Ascending aorta (tissue), 2 donors: ENCODE data around the gene DECR2. TPM values are rescaled to one million over a fixed set of nuclear protein-coding genes. Genes with fewer than 3 reads are reported as not detected.

ENCODE experiments used
- DNase-seq, 2 donors: peaks; one replicate each; pipeline ENCODE4 v3.0.0-alpha.2; 2019; ENCODE audit warnings: low spot score in 2 of 2
- H3K27ac ChIP-seq, 2 donors: fragments of 200-600 bp; sonication (generic); one replicate each; pipeline ENCODE4 v1.5.1; 2016 to 2017; ENCODE audit warnings: mild to moderate bottlenecking in 1 of 2
- H3K27me3 ChIP-seq: fragments of 200-600 bp; sonication (generic); one replicate; pipeline ENCODE4 v1.5.1; 2017
- H3K36me3 ChIP-seq, 2 donors: fragments of 200-600 bp; sonication (generic); one replicate each; pipeline ENCODE4 v1.5.1; 2016
- H3K4me1 ChIP-seq, 2 donors: fragments of 200-600 bp; sonication (generic); one replicate each; pipeline ENCODE4 v1.5.1; 2016 to 2017; ENCODE audit warnings: mild to moderate bottlenecking in 1 of 2
- H3K4me3 ChIP-seq, 2 donors: fragments of 200-600 bp; sonication (generic); one replicate each; pipeline ENCODE4 v1.5.1; 2016 to 2017; ENCODE audit warnings: mild to moderate bottlenecking in 1 of 2
- H3K9me3 ChIP-seq, 2 donors: fragments of 200-600 bp; sonication (generic); one replicate each; pipeline ENCODE4 v1.5.1; 2016
- intact Hi-C: fragments of 100-400 bp; cut with DNase I; formaldehyde crosslinking; loops from one replicate; pipeline ENCODE4 v1.15.1; 2023
- total RNA-seq: library from RNA; depleted of rRNA; stranded (reverse); fragments of >200 nt; gene quantifications from one replicate; pipeline ENCODE4 v1.1.0, GENCODE V29; 2016
- TF ChIP-seq, protein P1 (sequence below), 3 experiments: fragments of 200-600 bp in 2 of 3; fragments of 450-650 bp in 1 of 3; sonication (generic) in 2 of 3; IDR thresholded peaks; one replicate each; pipeline ENCODE4 v1.5.1; 2016 to 2019; ENCODE audit warnings: antibody characterized with exemption in 3 of 3, mild to moderate bottlenecking in 1 of 3, moderate library complexity in 1 of 3

Gene DECR2, protein sequence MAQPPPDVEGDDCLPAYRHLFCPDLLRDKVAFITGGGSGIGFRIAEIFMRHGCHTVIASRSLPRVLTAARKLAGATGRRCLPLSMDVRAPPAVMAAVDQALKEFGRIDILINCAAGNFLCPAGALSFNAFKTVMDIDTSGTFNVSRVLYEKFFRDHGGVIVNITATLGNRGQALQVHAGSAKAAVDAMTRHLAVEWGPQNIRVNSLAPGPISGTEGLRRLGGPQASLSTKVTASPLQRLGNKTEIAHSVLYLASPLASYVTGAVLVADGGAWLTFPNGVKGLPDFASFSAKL
- 44.0 TPM for total RNA-seq

DNA sequence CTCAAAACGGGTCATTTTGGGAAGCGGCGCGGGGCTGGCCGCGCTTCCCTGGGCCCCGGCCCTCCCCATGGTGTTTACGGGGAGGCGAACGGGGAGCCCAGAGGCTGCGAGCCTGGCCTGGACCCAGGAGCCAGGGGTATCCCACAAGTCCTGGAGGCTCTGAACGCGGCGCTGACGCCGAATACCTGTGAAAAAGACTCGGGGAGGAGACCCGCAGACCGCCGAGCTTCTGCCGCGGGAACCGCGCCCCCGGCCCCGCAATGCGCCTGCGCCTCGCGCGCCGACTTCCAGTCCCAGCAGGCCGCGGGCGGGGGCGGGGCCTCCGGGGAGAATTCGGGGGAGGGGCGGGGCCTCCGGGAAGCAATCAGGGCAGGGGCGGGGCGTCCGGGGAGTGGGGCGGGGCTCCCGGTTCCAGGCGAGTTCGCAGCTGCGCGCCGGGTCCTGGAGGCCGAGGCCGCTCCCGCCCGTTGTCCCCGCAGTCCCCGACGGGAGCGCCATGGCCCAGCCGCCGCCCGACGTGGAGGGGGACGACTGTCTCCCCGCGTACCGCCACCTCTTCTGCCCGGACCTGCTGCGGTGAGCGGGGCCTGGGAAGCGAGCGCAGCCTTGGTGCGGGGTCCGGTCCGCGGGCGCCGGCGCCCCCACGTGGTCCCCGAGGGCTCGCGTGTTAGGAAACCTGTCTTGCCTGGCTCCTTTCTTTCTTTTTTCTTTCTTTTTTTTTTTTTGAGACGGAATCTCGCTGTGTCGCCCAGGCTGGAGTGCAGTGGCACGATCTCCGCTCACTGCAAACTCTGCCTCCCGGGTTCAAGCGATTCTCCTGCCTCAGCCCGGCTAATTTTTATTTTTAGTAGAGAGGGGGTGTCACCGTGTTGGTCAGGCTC, at the start of gene DECR2:
TSS of gene DECR2 (plus strand) at position 418 of the 881 bp plus-strand sequence. CDS start at position 497, 79 bp downstream.
- H3K27ac ChIP-seq = peak within 1 kb of the TSS; percentile 88 to 93
- no peaks in the 10 kb centered on the region for H3K36me3 ChIP-seq
- H3K4me3 ChIP-seq = peak within 1 kb of the TSS; percentile 63 to 76
- no peaks in the 10 kb centered on the region for H3K9me3 ChIP-seq
- intact Hi-C loops = loop anchor here (1.0 to 2.0 kb wide), 3 partner anchors 19 to 49 kb away; partner anchors contain the start of genes AXIN1 and RAB11FIP3
- TF ChIP-seq, protein P1, sequence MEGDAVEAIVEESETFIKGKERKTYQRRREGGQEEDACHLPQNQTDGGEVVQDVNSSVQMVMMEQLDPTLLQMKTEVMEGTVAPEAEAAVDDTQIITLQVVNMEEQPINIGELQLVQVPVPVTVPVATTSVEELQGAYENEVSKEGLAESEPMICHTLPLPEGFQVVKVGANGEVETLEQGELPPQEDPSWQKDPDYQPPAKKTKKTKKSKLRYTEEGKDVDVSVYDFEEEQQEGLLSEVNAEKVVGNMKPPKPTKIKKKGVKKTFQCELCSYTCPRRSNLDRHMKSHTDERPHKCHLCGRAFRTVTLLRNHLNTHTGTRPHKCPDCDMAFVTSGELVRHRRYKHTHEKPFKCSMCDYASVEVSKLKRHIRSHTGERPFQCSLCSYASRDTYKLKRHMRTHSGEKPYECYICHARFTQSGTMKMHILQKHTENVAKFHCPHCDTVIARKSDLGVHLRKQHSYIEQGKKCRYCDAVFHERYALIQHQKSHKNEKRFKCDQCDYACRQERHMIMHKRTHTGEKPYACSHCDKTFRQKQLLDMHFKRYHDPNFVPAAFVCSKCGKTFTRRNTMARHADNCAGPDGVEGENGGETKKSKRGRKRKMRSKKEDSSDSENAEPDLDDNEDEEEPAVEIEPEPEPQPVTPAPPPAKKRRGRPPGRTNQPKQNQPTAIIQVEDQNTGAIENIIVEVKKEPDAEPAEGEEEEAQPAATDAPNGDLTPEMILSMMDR (IDR thresholded peaks at IDR 0.05) = peak; percentile 21 to 67 (median 63)
- H3K27me3 ChIP-seq = no peaks in the 10 kb centered on the region
- peak; percentile 75 to 97 for DNase-seq
- peaks cover 4 to 10% of the 10 kb centered on the region in 2 donors for H3K4me1 ChIP-seq

GRCh38 chr16:352547-353403, 48.9 kb upstream of the DECR2 start, which contains the start of gene AXIN1:
TSS of gene AXIN1 (minus strand) at chr16:352723. CDS start at chr16:347025, 5,698 bp downstream.
- Histone ChIP-seq H3K27me3 (no peaks in the 10 kb centered on the region), H3K27ac (peak within 1 kb of the TSS; percentile 70 to 83)
- intact Hi-C loops = loop anchor here (1.0 to 2.0 kb wide), 6 partner anchors 18 to 237 kb away; partner anchors contain the start of genes FAM234A, MRPL28, PGAP6 and RAB11FIP3

GRCh38 chr16:353404-354290, 48.0 kb upstream of the DECR2 start:
- Histone ChIP-seq H3K27ac (peak overlapping the region; percentile 70 to 83), H3K9me3 (no peaks in the 10 kb centered on the region), H3K36me3 (no peaks in the 10 kb centered on the region), H3K4me3 (peak overlapping the region; percentile 93 to 96), H3K27me3 (no peaks in the 10 kb centered on the region), H3K4me1 (peaks cover 12% of the 10 kb centered on the region in 2 donors)
- intact Hi-C loops = loop anchor here (1.0 to 2.0 kb wide), 5 partner anchors 17 to 236 kb away; partner anchors contain the start of genes FAM234A, MRPL28 and PGAP6
- TF ChIP-seq, protein P1 (IDR thresholded peaks at IDR 0.05) = no peak
- DNase-seq = no peak

More at GRCh38 chr16:352547-353403, 48.9 kb upstream of the DECR2 start, which contains the start of gene AXIN1:
- H3K4me3 ChIP-seq = peak within 1 kb of the TSS; percentile 93 to 96
- DNase-seq = peak; percentile 98 to 99
- no peaks in the 10 kb centered on the region for H3K36me3 ChIP-seq
- H3K9me3 ChIP-seq = no peaks in the 10 kb centered on the region
- H3K4me1 ChIP-seq = peaks cover 12% of the 10 kb centered on the region in 2 donors
- TF ChIP-seq, protein P1 (IDR thresholded peaks at IDR 0.05) = peak in 2 of 3 experiments; percentile 35 to 65

GRCh38 chr16:354291-354881, 47.3 kb upstream of the DECR2 start:
- no peaks in the 10 kb centered on the region for H3K27me3 ChIP-seq
- no peak overlapping the region for H3K27ac ChIP-seq
- peaks cover 12% of the 10 kb centered on the region in 2 donors for H3K4me1 ChIP-seq
- no peaks in the 10 kb centered on the region for H3K36me3 ChIP-seq
- TF ChIP-seq, protein P1 (IDR thresholded peaks at IDR 0.05) = no peak
- intact Hi-C loops = no loop called here
- H3K9me3 ChIP-seq = no peaks in the 10 kb centered on the region
- DNase-seq = no peak
- no peak overlapping the region for H3K4me3 ChIP-seq
